ENCODE data around the gene PDLIM1.

Gene PDLIM1

GRCh38 chr10:95297402-95297801 lies 6.6 kb upstream of the PDLIM1 start:
- no peaks in the 10 kb centered on the region for H3K9me3 Mint-ChIP-seq
- peaks cover 47% of the 10 kb centered on the region for H3K4me1 Mint-ChIP-seq
- H3K36me3 Mint-ChIP-seq (ENCODE audit: low read depth) = no peaks in the 10 kb centered on the region
- H3K27ac Mint-ChIP-seq = peak overlapping the region; percentile 83
- no peak overlapping the region for H3K4me3 Mint-ChIP-seq
- H3K27me3 Mint-ChIP-seq (ENCODE audit: low read depth, poor library complexity) = peaks cover 4% of the 10 kb centered on the region
- no peak for DNase-seq
- TF ChIP-seq CTCF (IDR thresholded peaks at IDR 0.05) = no peak

- Mint-ChIP-seq H3K27ac (peak overlapping the region; percentile 83), H3K9me3 (no peaks in the 10 kb centered on the region)
Measured at GRCh38 chr10:95296764-95297163, 6.0 kb upstream of the PDLIM1 start.

GRCh38 chr10:95295031-95295755 lies 4.4 kb upstream of the PDLIM1 start:
- peaks cover 60% of the 10 kb centered on the region for H3K4me1 Mint-ChIP-seq
- H3K9me3 Mint-ChIP-seq = no peaks in the 10 kb centered on the region
- peak overlapping the region; percentile 78 for H3K27ac Mint-ChIP-seq
- no peak for TF ChIP-seq CTCF (IDR thresholded peaks at IDR 0.05)
- no peak overlapping the region for H3K4me3 Mint-ChIP-seq
- H3K36me3 Mint-ChIP-seq (ENCODE audit: low read depth) = no peaks in the 10 kb centered on the region
- peaks cover 8% of the 10 kb centered on the region for H3K27me3 Mint-ChIP-seq (ENCODE audit: low read depth, poor library complexity)
- peak; percentile 38 for DNase-seq

More at GRCh38 chr10:95296764-95297163, 6.0 kb upstream of the PDLIM1 start:
- Mint-ChIP-seq H3K4me1 (peaks cover 53% of the 10 kb centered on the region), H3K4me3 (no peak overlapping the region), H3K27me3 (ENCODE audit: low read depth, poor library complexity) (peaks cover 4% of the 10 kb centered on the region), H3K36me3 (ENCODE audit: low read depth) (no peaks in the 10 kb centered on the region)
- no peak for TF ChIP-seq CTCF (IDR thresholded peaks at IDR 0.05)
- DNase-seq = no peak

GRCh38 chr10:95293631-95294030 lies 2.8 kb upstream of the PDLIM1 start:
- no peak for DNase-seq
- Mint-ChIP-seq H3K27me3 (ENCODE audit: low read depth, poor library complexity) (peaks cover 14% of the 10 kb centered on the region), H3K27ac (no peak overlapping the region), H3K4me3 (no peak overlapping the region), H3K36me3 (ENCODE audit: low read depth) (no peaks in the 10 kb centered on the region), H3K9me3 (no peaks in the 10 kb centered on the region), H3K4me1 (peaks cover 74% of the 10 kb centered on the region)
- no peak for TF ChIP-seq CTCF (IDR thresholded peaks at IDR 0.05)

- DNase-seq = no peak
- no peak for TF ChIP-seq CTCF (IDR thresholded peaks at IDR 0.05)
- Mint-ChIP-seq H3K9me3 (no peaks in the 10 kb centered on the region), H3K27me3 (ENCODE audit: low read depth, poor library complexity) (peaks cover 9% of the 10 kb centered on the region), H3K4me3 (peak overlapping the region; percentile 84), H3K27ac (no peak overlapping the region), H3K36me3 (ENCODE audit: low read depth) (no peaks in the 10 kb centered on the region), H3K4me1 (peaks cover 82% of the 10 kb centered on the region)
Measured at GRCh38 chr10:95291365-95292039, 699 bp upstream of the PDLIM1 start.

Data from nephron progenitor cell (in vitro differentiated cells).